Natural killer cell treated with Interleukin-12 subunit alpha and Interleukin-12 subunit beta and Interleukin-15 and Interleukin-18, amount 100 ng/mL, for 72 hours (primary cell): ENCODE results near the gene ST8SIA1. TPM values are rescaled to one million over a fixed set of nuclear protein-coding genes. Genes with fewer than 3 reads are reported as not detected.

Experiments
- ATAC-seq, 2 donors: fragments of 150-1000 bp; cut with Tn5 transposase in 1 of 2; sonication (Bioruptor Pico), chemical (Tn5 transposase) in 1 of 2; 2 replicates each; pipeline ENCODE4 v1.10.0; 2021
- DNase-seq: peaks from one replicate; pipeline ENCODE4 v3.0.0; 2022; ENCODE audit warnings: low spot score
- H3K27ac Mint-ChIP-seq, 2 donors: 1 replicate in 1 of 2; 2 replicates in 1 of 2; pipeline ENCODE4 v1.8.0; 2022; ENCODE audit warnings: mixed read lengths in 2 of 2, mild to moderate bottlenecking in 1 of 2, moderate library complexity in 1 of 2
- H3K27me3 Mint-ChIP-seq, 2 donors: 1 replicate in 1 of 2; 2 replicates in 1 of 2; pipeline ENCODE4 v1.8.0; 2022; ENCODE audit warnings: mixed read lengths in 2 of 2
- H3K36me3 Mint-ChIP-seq: one replicate; pipeline ENCODE4 v1.8.0; 2022; ENCODE audit warnings: mixed read lengths
- H3K4me1 Mint-ChIP-seq, 2 donors: 1 replicate in 1 of 2; 2 replicates in 1 of 2; pipeline ENCODE4 v1.8.0; 2022; ENCODE audit warnings: low read depth in 2 of 2, mixed read lengths in 2 of 2, mild to moderate bottlenecking in 1 of 2
- H3K4me3 Mint-ChIP-seq: one replicate; pipeline ENCODE4 v1.8.0; 2022; ENCODE audit warnings: mixed read lengths
- H3K9me3 Mint-ChIP-seq: 2 replicates; pipeline ENCODE4 v1.8.0; 2022; ENCODE audit warnings: mixed read lengths
- total RNA-seq, 2 donors: library from RNA; stranded (reverse); gene quantifications; one replicate each; pipeline ENCODE4 v1.2.3, GENCODE V29; 2022

The ST8SIA1 gene
- total RNA-seq, 2 donors from 2014 or later = 0.19 to 0.81 TPM

GRCh38 chr12:22231078-22231477 lies 103.4 kb downstream of the ST8SIA1 start:
- ATAC-seq (no peak), DNase-seq (no peak)
- Mint-ChIP-seq H3K4me3 (no peak overlapping the region), H3K36me3 (no peaks in the 10 kb centered on the region), H3K9me3 (no peaks in the 10 kb centered on the region), H3K4me1 (no peaks in the 10 kb centered on the region), H3K27me3 (peaks cover 5 to 12% of the 10 kb centered on the region in 2 donors), H3K27ac (no peak overlapping the region)

DNA sequence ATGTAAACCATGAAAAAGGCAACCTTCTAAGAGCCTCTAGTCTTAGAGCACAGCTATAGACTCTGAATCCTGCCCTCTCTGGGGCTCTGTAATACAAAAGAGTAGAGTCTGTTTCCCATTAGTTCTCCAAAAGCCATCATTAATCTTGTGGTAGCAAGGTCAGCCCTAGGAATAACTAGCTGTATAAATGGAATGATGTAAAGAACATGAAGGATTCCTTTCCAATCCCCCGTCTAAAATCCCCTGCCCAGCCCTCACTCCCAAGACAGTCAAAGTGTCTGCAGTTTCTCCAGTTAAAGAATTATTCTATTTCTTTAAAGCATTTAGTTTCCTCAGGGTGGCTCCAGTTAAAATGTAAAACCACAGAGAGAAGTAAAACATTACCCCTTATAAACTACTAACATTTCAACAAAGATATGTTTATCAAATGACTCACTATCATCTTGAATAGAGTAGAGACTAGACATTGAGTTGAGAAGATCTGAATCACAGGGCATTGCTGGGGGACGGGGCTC lies 104.2 kb downstream of the ST8SIA1 start:
- ATAC-seq = no peak
- H3K4me1 Mint-ChIP-seq = no peaks in the 10 kb centered on the region
- H3K9me3 Mint-ChIP-seq = no peaks in the 10 kb centered on the region
- DNase-seq = no peak
- H3K4me3 Mint-ChIP-seq = no peak overlapping the region
- H3K27me3 Mint-ChIP-seq = peaks cover 0 to 11% of the 10 kb centered on the region in 2 donors
- H3K27ac Mint-ChIP-seq = no peak overlapping the region
- H3K36me3 Mint-ChIP-seq = no peaks in the 10 kb centered on the region

DNA sequence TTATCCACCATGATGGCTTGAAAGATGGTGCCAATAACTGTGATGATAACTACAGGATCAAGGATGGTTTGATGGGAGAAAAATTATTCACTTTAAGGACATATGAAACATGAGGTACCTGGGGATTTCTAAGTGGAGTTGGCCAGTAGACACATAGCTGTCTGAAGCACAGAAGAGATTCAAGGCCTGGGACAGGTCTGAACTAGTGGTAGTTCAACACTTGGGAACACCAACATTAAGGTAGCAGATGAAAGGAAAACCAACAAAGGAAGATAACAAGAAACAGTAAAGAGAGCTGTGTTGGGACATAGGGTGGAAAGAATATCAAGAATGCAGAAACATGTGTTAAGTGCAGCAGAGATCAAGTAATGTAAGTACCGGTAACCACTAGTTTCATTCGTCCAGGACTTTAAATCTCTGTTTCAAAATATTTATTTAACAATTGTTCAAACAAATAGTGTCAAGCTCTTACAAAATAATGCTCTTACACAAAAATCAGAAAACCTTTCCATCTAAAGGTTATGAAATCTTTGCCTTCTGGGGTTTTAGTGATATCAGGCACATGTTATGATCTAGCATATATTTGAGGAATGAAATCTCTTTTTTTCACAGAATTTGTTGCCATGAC lies 104.7 kb downstream of the ST8SIA1 start:
- ATAC-seq = no peak
- no peak for DNase-seq

GRCh38 chr12:22228022-22228875 lies 106.3 kb downstream of the ST8SIA1 start:
- no peak overlapping the region for H3K4me3 Mint-ChIP-seq
- no peak overlapping the region for H3K27ac Mint-ChIP-seq
- peaks cover 0 to 5% of the 10 kb centered on the region in 2 donors for H3K4me1 Mint-ChIP-seq
- ATAC-seq (no peak), DNase-seq (no peak)
- H3K27me3 Mint-ChIP-seq = peaks cover 0 to 11% of the 10 kb centered on the region in 2 donors
- no peaks in the 10 kb centered on the region for H3K9me3 Mint-ChIP-seq
- no peaks in the 10 kb centered on the region for H3K36me3 Mint-ChIP-seq

More for the DNA sequence above, 104.7 kb downstream of the ST8SIA1 start:
- no peaks in the 10 kb centered on the region for H3K9me3 Mint-ChIP-seq
- peaks cover 0 to 2% of the 10 kb centered on the region in 2 donors for H3K4me1 Mint-ChIP-seq
- H3K27ac Mint-ChIP-seq = no peak overlapping the region
- no peaks in the 10 kb centered on the region for H3K36me3 Mint-ChIP-seq
- H3K27me3 Mint-ChIP-seq = peaks cover 0 to 11% of the 10 kb centered on the region in 2 donors
- H3K4me3 Mint-ChIP-seq = no peak overlapping the region

DNA sequence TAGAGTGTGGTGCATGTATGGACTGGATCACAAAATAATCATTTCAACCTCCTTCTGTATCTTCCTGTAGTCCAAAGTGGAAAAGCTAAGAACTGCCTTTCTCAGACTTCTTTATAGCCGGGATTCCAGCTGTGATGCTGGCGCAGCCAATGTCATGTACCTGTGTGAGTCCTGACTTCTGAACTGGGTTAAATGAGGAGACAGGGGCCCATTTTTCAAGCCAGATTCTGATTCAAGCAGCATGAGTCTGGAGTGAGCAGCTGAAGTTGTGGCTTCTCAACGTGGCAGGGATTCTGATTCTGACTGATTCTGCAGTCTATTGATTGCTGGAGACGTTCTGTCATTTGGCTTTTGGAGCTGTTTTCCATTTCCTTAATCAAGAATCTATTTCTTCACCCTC lies 111.2 kb downstream of the ST8SIA1 start:
- H3K27me3 Mint-ChIP-seq = peaks cover 7% of the 10 kb centered on the region in 2 donors
- peaks cover 0 to 5% of the 10 kb centered on the region in 2 donors for H3K4me1 Mint-ChIP-seq
- DNase-seq = no peak
- no peak overlapping the region for H3K27ac Mint-ChIP-seq
- H3K9me3 Mint-ChIP-seq = no peaks in the 10 kb centered on the region
- no peak for ATAC-seq
- H3K36me3 Mint-ChIP-seq = no peaks in the 10 kb centered on the region
- no peak overlapping the region for H3K4me3 Mint-ChIP-seq

DNA sequence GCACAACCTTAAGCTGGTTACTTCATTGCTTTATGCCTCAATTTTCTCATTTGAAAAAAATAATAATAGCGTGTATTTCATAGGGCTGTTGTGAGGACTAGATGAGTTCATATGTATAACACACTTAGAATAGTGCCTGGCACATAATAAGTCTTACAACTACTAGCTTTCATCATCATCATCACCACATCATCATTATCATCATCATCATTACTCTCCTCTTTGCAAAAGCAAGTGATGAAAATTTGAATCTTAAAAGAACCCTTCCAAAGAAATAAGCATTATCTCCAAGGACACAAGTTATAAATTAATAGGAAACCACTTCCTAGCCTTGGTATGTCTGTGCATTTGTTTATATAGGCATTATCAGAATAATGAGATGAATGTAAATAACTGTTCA lies 117.0 kb downstream of the ST8SIA1 start:
- no peaks in the 10 kb centered on the region for H3K9me3 Mint-ChIP-seq
- ATAC-seq = no peak
- no peaks in the 10 kb centered on the region for H3K36me3 Mint-ChIP-seq
- H3K4me3 Mint-ChIP-seq = no peak overlapping the region
- no peaks in the 10 kb centered on the region for H3K4me1 Mint-ChIP-seq
- no peak for DNase-seq
- H3K27me3 Mint-ChIP-seq = peaks cover 12 to 25% of the 10 kb centered on the region in 2 donors
- H3K27ac Mint-ChIP-seq = no peak overlapping the region

DNA sequence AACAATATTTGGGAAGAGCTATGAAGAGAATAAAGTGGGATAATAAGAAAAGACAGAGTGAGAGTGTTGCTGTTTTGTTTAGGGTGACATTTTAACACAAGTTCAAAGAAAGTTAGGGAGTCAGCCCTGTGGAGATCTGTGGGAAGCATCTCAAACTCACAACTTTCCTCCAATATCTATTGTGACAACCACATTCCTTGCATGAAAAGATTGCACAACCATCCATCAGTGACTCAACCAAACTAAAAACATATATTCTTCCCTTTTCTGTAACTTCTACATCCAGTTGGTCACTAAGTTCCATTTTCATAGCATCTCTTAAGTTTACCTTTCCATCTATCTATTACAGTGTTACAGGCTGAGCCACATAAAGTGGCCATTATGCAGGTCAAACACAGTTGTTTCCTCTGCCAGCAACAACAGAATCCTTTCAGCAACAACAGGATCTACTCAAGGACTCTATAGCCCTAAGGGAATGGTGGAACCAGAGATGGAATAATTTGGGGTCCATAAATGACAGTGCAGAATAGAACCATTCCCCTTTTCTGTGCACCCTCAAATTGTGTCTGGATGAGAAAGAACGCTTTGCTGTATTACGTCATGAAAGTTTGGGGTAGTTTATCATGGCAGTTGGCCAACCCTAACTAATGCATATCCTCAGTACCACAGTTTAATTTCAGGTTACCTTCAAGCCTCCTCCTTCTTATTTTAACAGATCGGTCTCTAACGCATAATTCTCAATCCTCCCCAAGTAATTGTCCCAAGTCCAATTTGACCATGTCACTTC lies 118.8 kb downstream of the ST8SIA1 start:
- no peak overlapping the region for H3K27ac Mint-ChIP-seq
- H3K36me3 Mint-ChIP-seq = no peaks in the 10 kb centered on the region
- peaks cover 9 to 19% of the 10 kb centered on the region in 2 donors for H3K27me3 Mint-ChIP-seq
- ATAC-seq (no peak), DNase-seq (no peak)
- H3K9me3 Mint-ChIP-seq = no peaks in the 10 kb centered on the region
- no peak overlapping the region for H3K4me3 Mint-ChIP-seq
- H3K4me1 Mint-ChIP-seq = no peaks in the 10 kb centered on the region

DNA sequence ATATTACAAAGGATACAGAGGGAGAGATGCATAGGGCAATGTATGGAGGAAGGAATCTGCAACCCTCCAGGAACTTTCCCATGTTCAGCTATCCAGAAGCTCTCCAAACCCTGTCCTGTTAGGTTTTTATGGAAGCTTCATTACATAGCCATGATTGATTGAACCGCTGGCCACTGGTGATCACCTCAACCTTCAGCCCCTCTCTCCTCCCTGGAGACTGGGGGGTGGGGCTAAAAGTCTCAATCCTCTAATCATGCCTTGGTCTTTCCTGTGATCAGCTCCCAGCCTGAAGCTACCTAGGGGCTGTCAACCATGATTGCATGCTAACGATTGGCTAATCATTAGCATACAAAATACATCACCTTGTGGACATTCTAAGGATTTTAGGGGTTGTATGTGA lies 123.4 kb downstream of the ST8SIA1 start:
- Mint-ChIP-seq H3K27me3 (peaks cover 17 to 24% of the 10 kb centered on the region in 2 donors), H3K4me3 (no peak overlapping the region), H3K27ac (no peak overlapping the region), H3K36me3 (no peaks in the 10 kb centered on the region), H3K4me1 (no peaks in the 10 kb centered on the region), H3K9me3 (no peaks in the 10 kb centered on the region)
- DNase-seq (no peak), ATAC-seq (no peak)

DNA sequence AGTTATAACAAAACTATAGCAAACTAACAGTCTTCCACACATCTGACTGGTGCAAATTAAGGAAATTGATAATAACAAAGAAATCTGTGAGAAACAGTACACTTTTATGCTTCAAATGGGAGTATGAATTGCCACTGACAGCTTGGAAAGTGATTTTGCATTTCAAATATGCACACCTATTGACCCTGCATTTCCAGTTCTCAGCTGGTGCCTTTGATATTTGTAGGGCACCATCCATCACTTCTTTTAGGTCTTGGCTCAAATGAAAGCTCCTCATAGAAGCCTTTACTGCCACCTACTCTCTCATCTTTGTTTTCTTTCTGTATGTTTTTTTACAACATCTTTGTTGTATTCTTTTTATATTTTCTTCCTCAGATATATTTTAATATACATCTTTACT lies 125.1 kb downstream of the ST8SIA1 start:
- H3K27me3 Mint-ChIP-seq = peaks cover 17 to 25% of the 10 kb centered on the region in 2 donors
- ATAC-seq (no peak), DNase-seq (no peak)
- H3K36me3 Mint-ChIP-seq = peaks cover 2% of the 10 kb centered on the region
- no peaks in the 10 kb centered on the region for H3K9me3 Mint-ChIP-seq
- H3K4me1 Mint-ChIP-seq = no peaks in the 10 kb centered on the region
- no peak overlapping the region for H3K4me3 Mint-ChIP-seq
- no peak overlapping the region for H3K27ac Mint-ChIP-seq

- Mint-ChIP-seq H3K4me1 (no peaks in the 10 kb centered on the region), H3K9me3 (peaks cover 2% of the 10 kb centered on the region), H3K36me3 (peaks cover 7% of the 10 kb centered on the region), H3K27me3 (peaks cover 15 to 26% of the 10 kb centered on the region in 2 donors), H3K27ac (no peak overlapping the region), H3K4me3 (no peak overlapping the region)
- ATAC-seq = peak in 1 of 2 donors; percentile 11
- DNase-seq = no peak
Observed at GRCh38 chr12:22206111-22206728, 128.3 kb downstream of the ST8SIA1 start.

DNA sequence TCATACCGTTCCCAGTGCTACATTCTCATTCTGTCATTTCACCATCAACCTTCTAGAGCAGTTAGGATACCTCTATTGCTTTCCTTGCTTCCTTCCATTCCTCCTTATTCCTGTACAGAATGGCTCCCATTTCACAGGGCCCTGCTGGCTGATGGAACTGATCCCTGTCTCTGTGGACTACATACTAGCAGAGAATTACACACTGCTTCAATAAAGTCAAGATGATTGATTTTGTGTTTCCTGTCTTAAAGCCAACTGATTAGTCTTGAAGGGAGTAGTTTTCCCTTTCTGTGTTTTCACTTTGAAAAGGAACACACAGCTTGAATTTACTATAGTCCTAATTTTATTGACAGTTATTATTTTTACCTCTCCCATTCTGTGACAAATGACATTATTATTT lies 130.1 kb downstream of the ST8SIA1 start:
- H3K9me3 Mint-ChIP-seq = peaks cover 2% of the 10 kb centered on the region
- no peaks in the 10 kb centered on the region for H3K4me1 Mint-ChIP-seq
- H3K4me3 Mint-ChIP-seq = no peak overlapping the region
- peaks cover 15 to 26% of the 10 kb centered on the region in 2 donors for H3K27me3 Mint-ChIP-seq
- peaks cover 7% of the 10 kb centered on the region for H3K36me3 Mint-ChIP-seq
- DNase-seq = no peak
- no peak for ATAC-seq
- no peak overlapping the region for H3K27ac Mint-ChIP-seq

DNA sequence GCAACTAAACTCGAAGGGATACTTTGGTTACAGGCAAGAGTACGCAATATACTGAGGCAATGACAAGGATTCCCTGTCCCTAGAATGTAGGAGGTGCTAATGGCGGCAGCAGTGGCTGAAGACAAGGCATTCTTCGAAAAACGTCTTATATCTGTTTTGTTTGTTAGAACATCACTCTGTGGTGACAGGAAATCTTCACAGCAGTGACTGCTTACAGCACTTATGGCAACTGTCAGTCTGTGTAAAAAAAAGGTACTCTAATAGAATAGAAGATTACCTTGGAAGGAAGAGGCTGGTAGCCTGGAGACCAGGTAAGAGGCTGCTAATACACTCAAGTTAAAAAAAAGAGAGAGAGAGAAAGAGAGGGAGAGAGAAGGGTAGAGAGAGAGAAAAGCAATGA lies 131.7 kb downstream of the ST8SIA1 start:
- Mint-ChIP-seq H3K27ac (no peak overlapping the region), H3K27me3 (peaks cover 15 to 26% of the 10 kb centered on the region in 2 donors), H3K4me1 (no peaks in the 10 kb centered on the region), H3K9me3 (peaks cover 2% of the 10 kb centered on the region), H3K36me3 (peaks cover 7% of the 10 kb centered on the region), H3K4me3 (no peak overlapping the region)
- ATAC-seq = no peak
- DNase-seq = no peak

- no peak for ATAC-seq
- Mint-ChIP-seq H3K27ac (no peak overlapping the region), H3K4me1 (no peaks in the 10 kb centered on the region), H3K9me3 (peaks cover 2% of the 10 kb centered on the region), H3K4me3 (no peak overlapping the region), H3K27me3 (peaks cover 6 to 15% of the 10 kb centered on the region in 2 donors), H3K36me3 (peaks cover 7% of the 10 kb centered on the region)
- no peak for DNase-seq
Observed at GRCh38 chr12:22201101-22201500, 133.4 kb downstream of the ST8SIA1 start.
